HepG2 (cell line): ENCODE results near the gene PPM1H. TPM values are rescaled to one million over a fixed set of nuclear protein-coding genes. Genes with fewer than 3 reads are reported as not detected.

Source experiments
- POLR2AphosphoS5 ChIP-seq: IDR thresholded peaks from 2 replicates; pipeline ENCODE4 v1.6.1; 2012; ENCODE audit warnings: low read depth, low read length
- SMAD3 ChIP-seq: sonication (generic); formaldehyde crosslinking; IDR thresholded peaks from 2 replicates; pipeline ENCODE4 v1.4.0; 2020; ENCODE audit warnings: missing genetic modification reagents
- SOX6 ChIP-seq, 2 experiments: fragments of 450-650 bp in 1 of 2; sonication (generic) in 1 of 2; formaldehyde crosslinking in 1 of 2; IDR thresholded peaks; 2 replicates each; pipeline versions ENCODE4 v1.4.0 to v1.6.1; 2017 to 2020; ENCODE audit warnings: antibody characterized with exemption in 1 of 2, mild to moderate bottlenecking in 1 of 2, missing genetic modification reagents in 1 of 2
- ZNF331 ChIP-seq: sonication (generic); formaldehyde crosslinking; IDR thresholded peaks from 2 replicates; pipeline ENCODE4 v1.4.0; 2020; ENCODE audit warnings: missing genetic modification reagents
- ZNF629 ChIP-seq: sonication (generic); formaldehyde crosslinking; conservative IDR thresholded peaks from 2 replicates; pipeline ENCODE4 v1.5.0; 2020; ENCODE audit warnings: missing genetic modification reagents
- polyA plus RNA-seq, 8 experiments: library from polyadenylated mRNA; depleted of rRNA in 3 of 8; stranded (reverse) in 7 of 8; unstranded in 1 of 8; fragments of >200 nt; fragmentation: Illumina TruSeq in 4 of 8; extraction: Trizol in 4 of 8; gene quantifications; 2 replicates each; pipeline versions ENCODE4 v1.2.1 to v1.2.3, GENCODE V29; 2011 to 2016; ENCODE audit warnings: low read depth in 4 of 8, missing spikeins in 1 of 8, mixed read lengths in 1 of 8; ENCODE audit not compliant: insufficient read depth in 1 of 8
- total RNA-seq, 5 experiments: library from RNA; depleted of rRNA; stranded (reverse); fragments of >200 nt; fragmentation: Illumina TruSeq; extraction: Trizol; gene quantifications; 2 replicates each; pipeline ENCODE4 v1.2.3, GENCODE V29; 2016; ENCODE audit warnings: low read depth in 1 of 5
- TF ChIP-seq, protein P1 (sequence below): sonication (generic); formaldehyde crosslinking; IDR thresholded peaks from 2 replicates; pipeline ENCODE4 v1.8.1; 2022; ENCODE audit warnings: low read depth, mild to moderate bottlenecking, missing genetic modification reagents
- TF ChIP-seq, protein P2 (sequence below): sonication (generic); formaldehyde crosslinking; IDR thresholded peaks from 2 replicates; pipeline ENCODE4 v1.5.0; 2020; ENCODE audit warnings: missing genetic modification reagents, mild to moderate bottlenecking, borderline replicate concordance
- TF ChIP-seq, protein P3 (sequence below): IDR thresholded peaks from 2 replicates; pipeline ENCODE4 v1.6.1; 2016; ENCODE audit warnings: missing biosample characterization, missing genetic modification reagents, low read depth
- TF ChIP-seq, protein P4 (sequence below): sonication (generic); formaldehyde crosslinking; IDR thresholded peaks from one replicate; pipeline ENCODE4 v1.5.1; 2020; ENCODE audit warnings: mild to moderate bottlenecking, missing genetic modification reagents; ENCODE audit errors: not compliant biosample characterization
- TF ChIP-seq, protein P5 (sequence below), 2 experiments: IDR thresholded peaks; 2 replicates each; pipeline ENCODE4 v1.6.1; 2011 to 2012; ENCODE audit warnings: low read length in 2 of 2, borderline replicate concordance in 1 of 2, low read depth in 1 of 2, mild to moderate bottlenecking in 1 of 2, moderate library complexity in 1 of 2

The PPM1H gene
- total and polyA plus RNA-seq, 2 of the 13 experiments (the other 11 are each of a cell fraction or from before 2014, with no cell fraction given), result 29.1 to 38.1 TPM

DNA sequence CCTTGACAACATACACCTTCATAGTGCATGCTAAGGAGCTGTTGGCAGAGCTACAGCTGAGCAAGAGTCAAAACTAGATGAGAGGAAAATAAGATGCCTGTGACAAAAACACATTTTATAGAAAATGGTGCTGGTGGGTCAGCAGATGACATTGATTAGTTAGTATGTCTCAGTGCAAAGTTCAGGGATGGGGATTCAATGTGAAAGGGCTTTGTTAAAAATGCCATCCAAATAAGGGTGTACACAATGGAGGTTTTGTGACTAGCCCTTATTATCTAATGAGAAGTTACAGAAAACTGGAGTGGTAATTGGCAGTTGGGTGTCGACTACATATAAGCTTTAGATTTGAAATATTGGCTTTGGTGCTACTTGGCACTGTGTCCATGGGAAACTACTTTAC, 299.3 kb downstream of the PPM1H start (continued):
- TF ChIP-seq SOX6 (IDR thresholded peaks at IDR 0.05) (no peak), SOX6 (CRISPR knock-in tag; IDR thresholded peaks at IDR 0.05) (peak; percentile 33; the same call in 1 of the 2 replicates), POLR2AphosphoS5 (no peak), SMAD3 (no peak), ZNF629 (CRISPR knock-in tag) (no peak), ZNF331 (0 out of 2 replicates have a peak, but pooled peaks have one; percentile 30)
- TF ChIP-seq, protein P1, sequence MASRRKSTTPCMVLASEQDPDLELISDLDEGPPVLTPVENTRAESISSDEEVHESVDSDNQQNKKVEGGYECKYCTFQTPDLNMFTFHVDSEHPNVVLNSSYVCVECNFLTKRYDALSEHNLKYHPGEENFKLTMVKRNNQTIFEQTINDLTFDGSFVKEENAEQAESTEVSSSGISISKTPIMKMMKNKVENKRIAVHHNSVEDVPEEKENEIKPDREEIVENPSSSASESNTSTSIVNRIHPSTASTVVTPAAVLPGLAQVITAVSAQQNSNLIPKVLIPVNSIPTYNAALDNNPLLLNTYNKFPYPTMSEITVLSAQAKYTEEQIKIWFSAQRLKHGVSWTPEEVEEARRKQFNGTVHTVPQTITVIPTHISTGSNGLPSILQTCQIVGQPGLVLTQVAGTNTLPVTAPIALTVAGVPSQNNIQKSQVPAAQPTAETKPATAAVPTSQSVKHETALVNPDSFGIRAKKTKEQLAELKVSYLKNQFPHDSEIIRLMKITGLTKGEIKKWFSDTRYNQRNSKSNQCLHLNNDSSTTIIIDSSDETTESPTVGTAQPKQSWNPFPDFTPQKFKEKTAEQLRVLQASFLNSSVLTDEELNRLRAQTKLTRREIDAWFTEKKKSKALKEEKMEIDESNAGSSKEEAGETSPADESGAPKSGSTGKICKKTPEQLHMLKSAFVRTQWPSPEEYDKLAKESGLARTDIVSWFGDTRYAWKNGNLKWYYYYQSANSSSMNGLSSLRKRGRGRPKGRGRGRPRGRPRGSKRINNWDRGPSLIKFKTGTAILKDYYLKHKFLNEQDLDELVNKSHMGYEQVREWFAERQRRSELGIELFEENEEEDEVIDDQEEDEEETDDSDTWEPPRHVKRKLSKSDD (CRISPR knock-in tag), result no peak
- TF ChIP-seq, protein P2, sequence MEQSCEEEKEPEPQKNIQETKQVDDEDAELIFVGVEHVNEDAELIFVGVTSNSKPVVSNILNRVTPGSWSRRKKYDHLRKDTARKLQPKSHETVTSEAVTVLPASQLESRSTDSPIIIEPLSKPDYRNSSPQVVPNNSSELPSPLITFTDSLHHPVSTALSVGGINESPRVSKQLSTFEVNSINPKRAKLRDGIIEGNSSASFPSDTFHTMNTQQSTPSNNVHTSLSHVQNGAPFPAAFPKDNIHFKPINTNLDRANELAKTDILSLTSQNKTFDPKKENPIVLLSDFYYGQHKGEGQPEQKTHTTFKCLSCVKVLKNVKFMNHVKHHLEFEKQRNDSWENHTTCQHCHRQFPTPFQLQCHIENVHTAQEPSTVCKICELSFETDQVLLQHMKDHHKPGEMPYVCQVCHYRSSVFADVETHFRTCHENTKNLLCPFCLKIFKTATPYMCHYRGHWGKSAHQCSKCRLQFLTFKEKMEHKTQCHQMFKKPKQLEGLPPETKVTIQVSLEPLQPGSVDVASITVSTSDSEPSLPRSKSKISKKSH (CRISPR knock-in tag), result no peak
- TF ChIP-seq, protein P3, sequence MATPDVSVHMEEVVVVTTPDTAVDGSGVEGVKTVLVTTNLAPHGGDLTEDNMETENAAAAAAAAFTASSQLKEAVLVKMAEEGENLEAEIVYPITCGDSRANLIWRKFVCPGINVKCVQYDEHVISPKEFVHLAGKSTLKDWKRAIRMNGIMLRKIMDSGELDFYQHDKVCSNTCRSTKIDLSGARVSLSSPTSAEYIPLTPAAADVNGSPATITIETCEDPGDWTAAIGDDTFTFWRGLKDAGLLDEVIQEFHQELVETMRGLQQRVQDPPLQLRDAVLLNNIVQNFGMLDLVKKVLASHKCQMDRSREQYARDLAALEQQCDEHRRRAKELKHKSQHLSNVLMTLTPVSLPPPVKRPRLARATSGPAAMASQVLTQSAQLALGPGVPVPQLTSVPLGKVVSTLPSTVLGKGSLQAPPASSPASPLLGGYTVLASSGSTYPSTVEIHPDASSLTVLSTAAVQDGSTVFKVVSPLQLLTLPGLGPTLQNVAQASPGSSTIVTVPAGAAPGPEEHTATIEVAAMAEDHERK, result no peak
- TF ChIP-seq, protein P4, sequence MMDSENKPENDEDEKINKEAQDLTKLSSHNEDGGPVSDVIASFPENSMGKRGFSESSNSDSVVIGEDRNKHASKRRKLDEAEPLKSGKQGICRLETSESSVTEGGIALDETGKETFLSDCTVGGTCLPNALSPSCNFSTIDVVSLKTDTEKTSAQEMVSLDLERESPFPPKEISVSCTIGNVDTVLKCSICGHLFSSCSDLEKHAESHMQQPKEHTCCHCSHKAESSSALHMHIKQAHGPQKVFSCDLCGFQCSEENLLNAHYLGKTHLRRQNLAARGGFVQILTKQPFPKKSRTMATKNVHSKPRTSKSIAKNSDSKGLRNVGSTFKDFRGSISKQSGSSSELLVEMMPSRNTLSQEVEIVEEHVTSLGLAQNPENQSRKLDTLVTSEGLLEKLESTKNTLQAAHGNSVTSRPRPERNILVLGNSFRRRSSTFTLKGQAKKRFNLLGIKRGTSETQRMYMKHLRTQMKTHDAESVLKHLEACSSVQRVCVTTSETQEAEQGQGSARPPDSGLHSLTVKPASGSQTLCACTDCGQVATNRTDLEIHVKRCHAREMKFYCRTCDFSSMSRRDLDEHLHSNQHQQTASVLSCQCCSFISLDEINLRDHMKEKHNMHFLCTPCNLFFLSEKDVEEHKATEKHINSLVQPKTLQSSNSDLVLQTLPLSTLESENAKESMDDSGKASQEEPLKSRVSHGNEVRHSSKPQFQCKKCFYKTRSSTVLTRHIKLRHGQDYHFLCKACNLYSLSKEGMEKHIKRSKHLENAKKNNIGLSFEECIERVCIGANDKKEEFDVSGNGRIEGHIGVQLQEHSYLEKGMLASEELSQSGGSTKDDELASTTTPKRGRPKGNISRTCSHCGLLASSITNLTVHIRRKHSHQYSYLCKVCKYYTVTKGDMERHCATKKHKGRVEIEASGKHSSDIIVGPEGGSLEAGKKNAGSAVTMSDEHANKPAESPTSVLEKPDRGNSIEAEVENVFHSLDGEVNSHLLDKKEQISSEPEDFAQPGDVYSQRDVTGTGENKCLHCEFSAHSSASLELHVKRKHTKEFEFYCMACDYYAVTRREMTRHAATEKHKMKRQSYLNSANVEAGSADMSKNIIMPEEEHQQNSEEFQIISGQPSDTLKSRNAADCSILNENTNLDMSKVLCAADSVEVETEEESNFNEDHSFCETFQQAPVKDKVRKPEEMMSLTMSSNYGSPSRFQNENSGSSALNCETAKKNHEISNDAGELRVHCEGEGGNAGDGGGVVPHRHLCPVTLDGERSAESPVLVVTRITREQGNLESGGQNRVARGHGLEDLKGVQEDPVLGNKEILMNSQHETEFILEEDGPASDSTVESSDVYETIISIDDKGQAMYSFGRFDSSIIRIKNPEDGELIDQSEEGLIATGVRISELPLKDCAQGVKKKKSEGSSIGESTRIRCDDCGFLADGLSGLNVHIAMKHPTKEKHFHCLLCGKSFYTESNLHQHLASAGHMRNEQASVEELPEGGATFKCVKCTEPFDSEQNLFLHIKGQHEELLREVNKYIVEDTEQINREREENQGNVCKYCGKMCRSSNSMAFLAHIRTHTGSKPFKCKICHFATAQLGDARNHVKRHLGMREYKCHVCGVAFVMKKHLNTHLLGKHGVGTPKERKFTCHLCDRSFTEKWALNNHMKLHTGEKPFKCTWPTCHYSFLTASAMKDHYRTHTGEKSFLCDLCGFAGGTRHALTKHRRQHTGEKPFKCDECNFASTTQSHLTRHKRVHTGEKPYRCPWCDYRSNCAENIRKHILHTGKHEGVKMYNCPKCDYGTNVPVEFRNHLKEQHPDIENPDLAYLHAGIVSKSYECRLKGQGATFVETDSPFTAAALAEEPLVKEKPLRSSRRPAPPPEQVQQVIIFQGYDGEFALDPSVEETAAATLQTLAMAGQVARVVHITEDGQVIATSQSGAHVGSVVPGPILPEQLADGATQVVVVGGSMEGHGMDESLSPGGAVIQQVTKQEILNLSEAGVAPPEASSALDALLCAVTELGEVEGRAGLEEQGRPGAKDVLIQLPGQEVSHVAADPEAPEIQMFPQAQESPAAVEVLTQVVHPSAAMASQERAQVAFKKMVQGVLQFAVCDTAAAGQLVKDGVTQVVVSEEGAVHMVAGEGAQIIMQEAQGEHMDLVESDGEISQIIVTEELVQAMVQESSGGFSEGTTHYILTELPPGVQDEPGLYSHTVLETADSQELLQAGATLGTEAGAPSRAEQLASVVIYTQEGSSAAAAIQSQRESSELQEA (CRISPR knock-in tag), result no peak
- TF ChIP-seq, protein P5, sequence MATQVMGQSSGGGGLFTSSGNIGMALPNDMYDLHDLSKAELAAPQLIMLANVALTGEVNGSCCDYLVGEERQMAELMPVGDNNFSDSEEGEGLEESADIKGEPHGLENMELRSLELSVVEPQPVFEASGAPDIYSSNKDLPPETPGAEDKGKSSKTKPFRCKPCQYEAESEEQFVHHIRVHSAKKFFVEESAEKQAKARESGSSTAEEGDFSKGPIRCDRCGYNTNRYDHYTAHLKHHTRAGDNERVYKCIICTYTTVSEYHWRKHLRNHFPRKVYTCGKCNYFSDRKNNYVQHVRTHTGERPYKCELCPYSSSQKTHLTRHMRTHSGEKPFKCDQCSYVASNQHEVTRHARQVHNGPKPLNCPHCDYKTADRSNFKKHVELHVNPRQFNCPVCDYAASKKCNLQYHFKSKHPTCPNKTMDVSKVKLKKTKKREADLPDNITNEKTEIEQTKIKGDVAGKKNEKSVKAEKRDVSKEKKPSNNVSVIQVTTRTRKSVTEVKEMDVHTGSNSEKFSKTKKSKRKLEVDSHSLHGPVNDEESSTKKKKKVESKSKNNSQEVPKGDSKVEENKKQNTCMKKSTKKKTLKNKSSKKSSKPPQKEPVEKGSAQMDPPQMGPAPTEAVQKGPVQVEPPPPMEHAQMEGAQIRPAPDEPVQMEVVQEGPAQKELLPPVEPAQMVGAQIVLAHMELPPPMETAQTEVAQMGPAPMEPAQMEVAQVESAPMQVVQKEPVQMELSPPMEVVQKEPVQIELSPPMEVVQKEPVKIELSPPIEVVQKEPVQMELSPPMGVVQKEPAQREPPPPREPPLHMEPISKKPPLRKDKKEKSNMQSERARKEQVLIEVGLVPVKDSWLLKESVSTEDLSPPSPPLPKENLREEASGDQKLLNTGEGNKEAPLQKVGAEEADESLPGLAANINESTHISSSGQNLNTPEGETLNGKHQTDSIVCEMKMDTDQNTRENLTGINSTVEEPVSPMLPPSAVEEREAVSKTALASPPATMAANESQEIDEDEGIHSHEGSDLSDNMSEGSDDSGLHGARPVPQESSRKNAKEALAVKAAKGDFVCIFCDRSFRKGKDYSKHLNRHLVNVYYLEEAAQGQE (IDR thresholded peaks at IDR 0.05; ENCODE audit: borderline replicate concordance in 1 of 2, low read depth in 1 of 2, low read length in 2 of 2), result no peak
